ENCODE results near the gene SLC1A2.

- TF ChIP-seq CREB1 (CRISPR knock-in tag; IDR thresholded peaks at IDR 0.05; ENCODE audit: low read depth) (no peak), CTCF (conservative IDR thresholded peaks at IDR 0.05; ENCODE audit: low read depth in 2 of 2) (no peak), EZH2phosphoT487 (IDR thresholded peaks at IDR 0.05; ENCODE audit: unreplicated experiment) (no peak), EZH2 (IDR thresholded peaks at IDR 0.05; ENCODE audit: low read depth, unreplicated experiment) (no peak), JUNB (IDR thresholded peaks at IDR 0.05; ENCODE audit: unreplicated experiment) (no peak)
Measured at GRCh38 chr11:35261197-35261596, 158.2 kb downstream of the SLC1A2 start.

Data from GM23338 (cell line).